ENCODE results near the gene CDH22.

Gene CDH22

GRCh38 chr20:46211331-46211722, 97.0 kb downstream of the CDH22 start:
- no peak overlapping the region for H3K4me3 ChIP-seq (ENCODE audit: low read depth in 1 of 2, low read length in 2 of 2)
- peaks cover 0 to 1% of the 10 kb centered on the region in 2 donors for H3K4me1 ChIP-seq (ENCODE audit: control insufficient read depth in 1 of 2, insufficient read depth in 2 of 2, low read length in 2 of 2)
- peaks cover 9 to 11% of the 10 kb centered on the region in 2 donors for H3K27me3 ChIP-seq (ENCODE audit: control insufficient read depth in 1 of 2, insufficient read depth in 2 of 2, low read length in 2 of 2)
- H3K27ac ChIP-seq (ENCODE audit: low read depth, low read length): no peak overlapping the region
- H3K9ac ChIP-seq (ENCODE audit: low read depth in 1 of 2, low read length in 2 of 2): no peak overlapping the region
- H3K9me3 ChIP-seq (ENCODE audit: control insufficient read depth in 1 of 2, low read length in 2 of 2): no peaks in the 10 kb centered on the region
- H3K36me3 ChIP-seq (ENCODE audit: control insufficient read depth in 1 of 2, insufficient read depth in 2 of 2, low read length in 2 of 2): no peaks in the 10 kb centered on the region

GRCh38 chr20:46210672-46211330, 97.5 kb downstream of the CDH22 start:
- Histone ChIP-seq H3K4me3 (ENCODE audit: low read depth in 1 of 2, low read length in 2 of 2) (no peak overlapping the region), H3K27ac (ENCODE audit: low read depth, low read length) (no peak overlapping the region), H3K9ac (ENCODE audit: low read depth in 1 of 2, low read length in 2 of 2) (no peak overlapping the region), H3K9me3 (ENCODE audit: control insufficient read depth in 1 of 2, low read length in 2 of 2) (no peaks in the 10 kb centered on the region), H3K4me1 (ENCODE audit: control insufficient read depth in 1 of 2, insufficient read depth in 2 of 2, low read length in 2 of 2) (peaks cover 0 to 3% of the 10 kb centered on the region in 2 donors), H3K27me3 (ENCODE audit: control insufficient read depth in 1 of 2, insufficient read depth in 2 of 2, low read length in 2 of 2) (peaks cover 10 to 11% of the 10 kb centered on the region in 2 donors), H3K36me3 (ENCODE audit: control insufficient read depth in 1 of 2, insufficient read depth in 2 of 2, low read length in 2 of 2) (no peaks in the 10 kb centered on the region)

GRCh38 chr20:46209930-46210671, 98.2 kb downstream of the CDH22 start:
- H3K4me1 ChIP-seq (ENCODE audit: control insufficient read depth in 1 of 2, insufficient read depth in 2 of 2, low read length in 2 of 2): peaks cover 0 to 6% of the 10 kb centered on the region in 2 donors
- H3K4me3 ChIP-seq (ENCODE audit: low read depth in 1 of 2, low read length in 2 of 2): no peak overlapping the region
- H3K27ac ChIP-seq (ENCODE audit: low read depth, low read length): no peak overlapping the region
- peaks cover 10 to 11% of the 10 kb centered on the region in 2 donors for H3K27me3 ChIP-seq (ENCODE audit: control insufficient read depth in 1 of 2, insufficient read depth in 2 of 2, low read length in 2 of 2)
- no peaks in the 10 kb centered on the region for H3K9me3 ChIP-seq (ENCODE audit: control insufficient read depth in 1 of 2, low read length in 2 of 2)
- H3K9ac ChIP-seq (ENCODE audit: low read depth in 1 of 2, low read length in 2 of 2): no peak overlapping the region
- H3K36me3 ChIP-seq (ENCODE audit: control insufficient read depth in 1 of 2, insufficient read depth in 2 of 2, low read length in 2 of 2): no peaks in the 10 kb centered on the region

GRCh38 chr20:46207793-46208192, 100.5 kb downstream of the CDH22 start:
- Histone ChIP-seq H3K36me3 (ENCODE audit: control insufficient read depth in 1 of 2, insufficient read depth in 2 of 2, low read length in 2 of 2) (no peaks in the 10 kb centered on the region), H3K9ac (ENCODE audit: low read depth in 1 of 2, low read length in 2 of 2) (no peak overlapping the region), H3K4me1 (ENCODE audit: control insufficient read depth in 1 of 2, insufficient read depth in 2 of 2, low read length in 2 of 2) (peaks cover 0 to 11% of the 10 kb centered on the region in 2 donors), H3K27ac (ENCODE audit: low read depth, low read length) (no peak overlapping the region), H3K4me3 (ENCODE audit: low read depth in 1 of 2, low read length in 2 of 2) (no peak overlapping the region), H3K27me3 (ENCODE audit: control insufficient read depth in 1 of 2, insufficient read depth in 2 of 2, low read length in 2 of 2) (peaks cover 5 to 9% of the 10 kb centered on the region in 2 donors), H3K9me3 (ENCODE audit: control insufficient read depth in 1 of 2, low read length in 2 of 2) (no peaks in the 10 kb centered on the region)

- Histone ChIP-seq H3K27me3 (ENCODE audit: control insufficient read depth in 1 of 2, insufficient read depth in 2 of 2, low read length in 2 of 2) (peaks cover 5 to 10% of the 10 kb centered on the region in 2 donors), H3K4me1 (ENCODE audit: control insufficient read depth in 1 of 2, insufficient read depth in 2 of 2, low read length in 2 of 2) (peaks cover 0 to 11% of the 10 kb centered on the region in 2 donors), H3K4me3 (ENCODE audit: low read depth in 1 of 2, low read length in 2 of 2) (no peak overlapping the region), H3K27ac (ENCODE audit: low read depth, low read length) (no peak overlapping the region), H3K9ac (ENCODE audit: low read depth in 1 of 2, low read length in 2 of 2) (no peak overlapping the region), H3K9me3 (ENCODE audit: control insufficient read depth in 1 of 2, low read length in 2 of 2) (no peaks in the 10 kb centered on the region), H3K36me3 (ENCODE audit: control insufficient read depth in 1 of 2, insufficient read depth in 2 of 2, low read length in 2 of 2) (no peaks in the 10 kb centered on the region)
Measured at GRCh38 chr20:46206992-46207549, 101.2 kb downstream of the CDH22 start.

DNA sequence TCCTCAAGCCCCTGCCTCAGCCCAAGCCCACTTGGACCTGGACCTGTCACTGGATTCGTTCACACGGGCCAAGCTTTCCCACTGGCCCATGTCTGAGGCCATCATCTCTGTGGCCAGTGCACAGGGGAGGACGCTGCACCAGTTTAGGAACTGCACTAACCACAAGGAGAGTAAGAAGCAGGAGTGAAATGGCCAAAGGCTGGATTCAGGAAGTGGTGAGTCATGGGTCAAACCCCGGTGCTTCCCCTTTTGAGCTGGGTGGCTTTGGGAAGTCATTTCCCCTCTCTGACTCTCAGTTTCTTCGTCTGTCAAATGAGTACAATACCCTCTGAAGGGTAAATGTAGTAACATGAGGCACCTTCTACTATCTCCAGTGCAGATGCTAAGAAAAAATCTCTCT, 102.3 kb downstream of the CDH22 start:
- Histone ChIP-seq H3K9ac (ENCODE audit: low read depth in 1 of 2, low read length in 2 of 2) (no peak overlapping the region), H3K27ac (ENCODE audit: low read depth, low read length) (no peak overlapping the region), H3K4me3 (ENCODE audit: low read depth in 1 of 2, low read length in 2 of 2) (no peak overlapping the region), H3K36me3 (ENCODE audit: control insufficient read depth in 1 of 2, insufficient read depth in 2 of 2, low read length in 2 of 2) (no peaks in the 10 kb centered on the region), H3K9me3 (ENCODE audit: control insufficient read depth in 1 of 2, low read length in 2 of 2) (no peaks in the 10 kb centered on the region), H3K27me3 (ENCODE audit: control insufficient read depth in 1 of 2, insufficient read depth in 2 of 2, low read length in 2 of 2) (peaks cover 15 to 16% of the 10 kb centered on the region in 2 donors), H3K4me1 (ENCODE audit: control insufficient read depth in 1 of 2, insufficient read depth in 2 of 2, low read length in 2 of 2) (peaks cover 0 to 11% of the 10 kb centered on the region in 2 donors)

GRCh38 chr20:46205349-46205748, 102.9 kb downstream of the CDH22 start:
- Histone ChIP-seq H3K9ac (ENCODE audit: low read depth in 1 of 2, low read length in 2 of 2) (no peak overlapping the region), H3K27me3 (ENCODE audit: control insufficient read depth in 1 of 2, insufficient read depth in 2 of 2, low read length in 2 of 2) (peaks cover 15 to 18% of the 10 kb centered on the region in 2 donors), H3K4me1 (ENCODE audit: control insufficient read depth in 1 of 2, insufficient read depth in 2 of 2, low read length in 2 of 2) (peaks cover 0 to 11% of the 10 kb centered on the region in 2 donors), H3K9me3 (ENCODE audit: control insufficient read depth in 1 of 2, low read length in 2 of 2) (no peaks in the 10 kb centered on the region), H3K36me3 (ENCODE audit: control insufficient read depth in 1 of 2, insufficient read depth in 2 of 2, low read length in 2 of 2) (no peaks in the 10 kb centered on the region), H3K4me3 (ENCODE audit: low read depth in 1 of 2, low read length in 2 of 2) (no peak overlapping the region), H3K27ac (ENCODE audit: low read depth, low read length) (no peak overlapping the region)

DNA sequence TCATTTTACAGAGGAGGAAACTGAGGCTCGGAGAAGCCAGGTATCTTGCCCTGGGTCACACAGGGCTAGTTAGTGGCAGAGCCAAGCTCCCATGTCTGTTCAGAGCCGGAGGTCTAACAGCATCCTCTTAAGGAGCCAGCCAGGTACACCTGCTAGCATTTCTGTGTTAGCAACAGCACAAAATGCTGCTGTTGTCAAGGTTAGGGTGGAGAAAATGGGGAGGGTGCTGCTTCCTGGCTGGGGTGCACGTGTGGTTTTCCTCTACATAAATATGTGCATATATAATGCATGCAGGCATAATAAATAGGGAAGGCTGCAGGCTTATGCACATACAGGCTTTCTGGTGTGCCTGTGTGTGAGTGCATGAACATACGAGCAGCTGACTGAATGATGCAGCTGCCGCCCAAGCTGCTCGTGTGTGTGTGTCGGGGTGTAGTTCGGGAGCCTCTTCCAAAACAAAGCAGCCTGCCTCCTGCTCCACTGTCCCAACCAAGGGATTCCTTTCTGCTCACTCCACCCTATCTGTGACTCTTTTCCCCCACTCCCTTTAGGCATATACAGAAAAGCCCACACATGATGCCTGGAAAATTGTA, 103.6 kb downstream of the CDH22 start:
- Histone ChIP-seq H3K36me3 (ENCODE audit: control insufficient read depth in 1 of 2, insufficient read depth in 2 of 2, low read length in 2 of 2) (no peaks in the 10 kb centered on the region), H3K27ac (ENCODE audit: low read depth, low read length) (no peak overlapping the region), H3K4me1 (ENCODE audit: control insufficient read depth in 1 of 2, insufficient read depth in 2 of 2, low read length in 2 of 2) (peaks cover 0 to 11% of the 10 kb centered on the region in 2 donors), H3K27me3 (ENCODE audit: control insufficient read depth in 1 of 2, insufficient read depth in 2 of 2, low read length in 2 of 2) (peaks cover 15 to 18% of the 10 kb centered on the region in 2 donors), H3K9me3 (ENCODE audit: control insufficient read depth in 1 of 2, low read length in 2 of 2) (no peaks in the 10 kb centered on the region), H3K9ac (ENCODE audit: low read depth in 1 of 2, low read length in 2 of 2) (no peak overlapping the region), H3K4me3 (ENCODE audit: low read depth in 1 of 2, low read length in 2 of 2) (no peak overlapping the region)

DNA sequence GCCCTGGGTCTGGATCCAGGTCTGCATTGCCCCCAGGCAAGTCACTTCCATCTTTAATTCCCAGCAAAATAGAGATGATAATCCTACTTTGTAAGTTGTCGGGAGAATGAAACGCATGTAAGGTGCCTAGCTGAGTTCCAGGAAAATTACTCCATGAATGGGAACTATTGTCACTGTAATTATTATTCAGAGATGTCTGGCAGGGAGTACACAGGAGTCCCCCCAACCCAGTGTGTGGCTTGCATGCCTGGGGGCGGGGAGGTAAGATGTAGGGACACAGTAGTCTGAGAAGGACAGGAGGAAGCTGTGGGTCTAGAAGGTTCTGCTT, 104.8 kb downstream of the CDH22 start:
- no peaks in the 10 kb centered on the region for H3K36me3 ChIP-seq (ENCODE audit: control insufficient read depth in 1 of 2, insufficient read depth in 2 of 2, low read length in 2 of 2)
- no peak overlapping the region for H3K4me3 ChIP-seq (ENCODE audit: low read depth in 1 of 2, low read length in 2 of 2)
- H3K4me1 ChIP-seq (ENCODE audit: control insufficient read depth in 1 of 2, insufficient read depth in 2 of 2, low read length in 2 of 2): peaks cover 0 to 11% of the 10 kb centered on the region in 2 donors
- no peaks in the 10 kb centered on the region for H3K9me3 ChIP-seq (ENCODE audit: control insufficient read depth in 1 of 2, low read length in 2 of 2)
- no peak overlapping the region for H3K27ac ChIP-seq (ENCODE audit: low read depth, low read length)
- H3K27me3 ChIP-seq (ENCODE audit: control insufficient read depth in 1 of 2, insufficient read depth in 2 of 2, low read length in 2 of 2): peaks cover 18 to 22% of the 10 kb centered on the region in 2 donors
- no peak overlapping the region for H3K9ac ChIP-seq (ENCODE audit: low read depth in 1 of 2, low read length in 2 of 2)
